Hepatocyte (in vitro differentiated cells): ENCODE results near the gene PRAMEF11.

ENCODE experiments used
- CTCF ChIP-seq: fragments of 200-600 bp; sonication (generic); IDR thresholded peaks from 2 replicates; pipeline ENCODE4 v1.5.1; 2016; ENCODE audit warnings: antibody characterized with exemption, mild to moderate bottlenecking; ENCODE audit not compliant: poor library complexity
- EZH2 ChIP-seq: fragments of 200-600 bp; sonication (generic); IDR thresholded peaks from 2 replicates; pipeline ENCODE4 v1.6.1; 2016; ENCODE audit warnings: antibody characterized with exemption, mild to moderate bottlenecking, borderline replicate concordance
- EZH2phosphoT487 ChIP-seq: fragments of 200-600 bp; sonication (generic); IDR thresholded peaks from one replicate; pipeline ENCODE4 v1.6.1; 2018; ENCODE audit warnings: antibody characterized with exemption, mild to moderate bottlenecking, low read depth, moderate library complexity; ENCODE audit not compliant: unreplicated experiment, severe bottlenecking

GRCh38 chr1:12776801-12777557, 54.2 kb downstream of the PRAMEF11 start:
- TF ChIP-seq CTCF (no peak), EZH2phosphoT487 (no peak), EZH2 (no peak)
